H9 (cell line): ENCODE measurements around the gene DNAJC10. TPM values are rescaled to one million over a fixed set of nuclear protein-coding genes. Genes with fewer than 3 reads are reported as not detected.

Experiments
- DNase-seq: peaks from one replicate; pipeline ENCODE4 v3.0.0-alpha.2; 2017
- H2AFZ ChIP-seq: one replicate; pipeline ENCODE4 v1.6.1; 2013; ENCODE audit warnings: mild to moderate bottlenecking, low read length, control low read depth, moderate library complexity
- H2AK5ac ChIP-seq: 2 replicates; pipeline ENCODE4 v1.6.1; 2013; ENCODE audit warnings: low read length, control low read depth, mixed read lengths; ENCODE audit not compliant: insufficient read length
- H2BK120ac ChIP-seq: one replicate; pipeline ENCODE4 v1.6.1; 2013; ENCODE audit warnings: low read depth, mild to moderate bottlenecking, low read length, control low read depth, inconsistent platforms; ENCODE audit not compliant: poor library complexity, severe bottlenecking
- H2BK12ac ChIP-seq: 2 replicates; pipeline ENCODE4 v1.6.1; 2013; ENCODE audit warnings: low read length, control low read depth, mixed read lengths, low read depth; ENCODE audit not compliant: insufficient read length
- H2BK15ac ChIP-seq: 2 replicates; pipeline ENCODE4 v1.6.1; 2013; ENCODE audit warnings: low read depth, low read length, control low read depth
- H2BK20ac ChIP-seq: one replicate; pipeline ENCODE4 v1.6.1; 2013; ENCODE audit warnings: low read depth, mild to moderate bottlenecking, low read length, control low read depth, inconsistent platforms; ENCODE audit not compliant: poor library complexity, severe bottlenecking
- H2BK5ac ChIP-seq: 2 replicates; pipeline ENCODE4 v1.6.1; 2013; ENCODE audit warnings: low read length, control low read depth, mixed read lengths; ENCODE audit not compliant: insufficient read length
- H3K14ac ChIP-seq: 2 replicates; pipeline ENCODE4 v1.6.1; 2013; ENCODE audit warnings: low read length, control low read depth; ENCODE audit not compliant: insufficient read depth
- H3K18ac ChIP-seq: 2 replicates; pipeline ENCODE4 v1.6.1; 2013; ENCODE audit warnings: low read depth, mild to moderate bottlenecking, mixed read lengths, low read length, control low read depth; ENCODE audit not compliant: insufficient read length
- H3K23ac ChIP-seq: 2 replicates; pipeline ENCODE4 v1.6.1; 2013; ENCODE audit warnings: low read length, control low read depth, mixed read lengths, low read depth; ENCODE audit not compliant: insufficient read length
- H3K23me2 ChIP-seq: 2 replicates; pipeline ENCODE4 v1.6.1; 2013; ENCODE audit warnings: low read depth, mild to moderate bottlenecking, mixed read lengths, low read length, control low read depth; ENCODE audit not compliant: insufficient read length, poor library complexity, severe bottlenecking
- H3K27ac ChIP-seq: 2 replicates; pipeline ENCODE4 v1.5.1; 2013; ENCODE audit warnings: low read length, control low read depth, mixed read lengths, low read depth; ENCODE audit not compliant: insufficient read length
- H3K27me3 ChIP-seq: 2 replicates; pipeline ENCODE4 v1.6.1; 2013; ENCODE audit warnings: low read length, control low read depth, inconsistent platforms; ENCODE audit not compliant: insufficient read depth
- H3K4ac ChIP-seq: 2 replicates; pipeline ENCODE4 v1.6.1; 2013; ENCODE audit warnings: low read depth, mild to moderate bottlenecking, control low read depth, inconsistent platforms, low read length, moderate library complexity
- H3K4me1 ChIP-seq: 2 replicates; pipeline ENCODE4 v1.6.1; 2013; ENCODE audit warnings: low read length, control low read depth, inconsistent platforms; ENCODE audit not compliant: insufficient read depth
- H3K4me2 ChIP-seq: 2 replicates; pipeline ENCODE4 v1.6.1; 2013; ENCODE audit warnings: low read length, control low read depth, mixed read lengths; ENCODE audit not compliant: insufficient read length, insufficient read depth
- H3K56ac ChIP-seq: 2 replicates; pipeline ENCODE4 v1.6.1; 2013; ENCODE audit warnings: low read depth, mild to moderate bottlenecking, mixed read lengths, low read length, control low read depth; ENCODE audit not compliant: insufficient read length
- H3K79me1 ChIP-seq: 2 replicates; pipeline ENCODE4 v1.6.1; 2013; ENCODE audit warnings: low read depth, mild to moderate bottlenecking, moderate library complexity, low read length, control low read depth, inconsistent platforms; ENCODE audit not compliant: insufficient read depth, poor library complexity, severe bottlenecking
- H3K79me2 ChIP-seq: 2 replicates; pipeline ENCODE4 v1.6.1; 2013; ENCODE audit warnings: low read length, control low read depth, inconsistent platforms; ENCODE audit not compliant: insufficient read depth
- H3K9ac ChIP-seq: 2 replicates; pipeline ENCODE4 v1.6.1; 2013; ENCODE audit warnings: low read length, control low read depth, mixed read lengths; ENCODE audit not compliant: insufficient read length; ENCODE audit errors: extremely low read depth
- H3K9me3 ChIP-seq: one replicate; pipeline ENCODE4 v1.6.1; 2013; ENCODE audit warnings: low read depth, low read length, inconsistent platforms; ENCODE audit not compliant: control insufficient read depth
- H3T11ph ChIP-seq: one replicate; pipeline ENCODE4 v1.6.1; 2013; ENCODE audit warnings: mild to moderate bottlenecking, low read length, control low read depth, inconsistent platforms
- H4K20me1 ChIP-seq: one replicate; pipeline ENCODE4 v1.6.1; 2013; ENCODE audit not compliant: control insufficient read depth, insufficient read length, insufficient read depth
- H4K5ac ChIP-seq: 2 replicates; pipeline ENCODE4 v1.6.1; 2013; ENCODE audit warnings: low read depth, mild to moderate bottlenecking, mixed read lengths, low read length, control low read depth; ENCODE audit not compliant: insufficient read length
- H4K8ac ChIP-seq: replicated peaks from 2 replicates; pipeline ENCODE4 v1.6.1; 2013; ENCODE audit warnings: low read length, control low read depth, mixed read lengths, low read depth; ENCODE audit not compliant: insufficient read length
- H4K91ac ChIP-seq: 2 replicates; pipeline ENCODE4 v1.6.1; 2013; ENCODE audit warnings: low read depth, mild to moderate bottlenecking, moderate library complexity, mixed read lengths, low read length, control low read depth; ENCODE audit not compliant: insufficient read length
- H3K27ac Mint-ChIP-seq, 3 experiments: 2 replicates in 2 of 3; 3 replicates in 1 of 3; pipeline ENCODE4 v1.8.0; 2020 to 2021; ENCODE audit warnings: mixed read lengths in 3 of 3, mild to moderate bottlenecking in 1 of 3, moderate library complexity in 1 of 3
- H3K27me3 Mint-ChIP-seq: 2 replicates; pipeline ENCODE4 v1.8.0; 2021; ENCODE audit warnings: low read depth, mild to moderate bottlenecking, moderate library complexity, mixed read lengths
- H3K36me3 Mint-ChIP-seq, 3 experiments: 2 replicates in 2 of 3; 3 replicates in 1 of 3; pipeline ENCODE4 v1.8.0; 2020 to 2021; ENCODE audit warnings: low read depth in 3 of 3, mixed read lengths in 3 of 3; ENCODE audit not compliant: insufficient read depth in 1 of 3
- H3K4me1 Mint-ChIP-seq, 2 experiments: 2 replicates each; pipeline ENCODE4 v1.8.0; 2020; ENCODE audit warnings: mixed read lengths in 2 of 2
- H3K4me3 Mint-ChIP-seq, 2 experiments: 2 replicates in 1 of 2; 3 replicates in 1 of 2; pipeline ENCODE4 v1.8.0; 2020 to 2021; ENCODE audit warnings: mild to moderate bottlenecking in 2 of 2, mixed read lengths in 2 of 2, moderate library complexity in 1 of 2
- H3K9me3 Mint-ChIP-seq, 2 experiments: 2 replicates in 1 of 2; 3 replicates in 1 of 2; pipeline ENCODE4 v1.8.0; 2020; ENCODE audit warnings: mild to moderate bottlenecking in 2 of 2, mixed read lengths in 2 of 2, moderate library complexity in 1 of 2
- WGBS: extraction: QIAGEN DNeasy Blood & Tissue Kit; methylation state at CpG from one replicate; pipeline ENCODE4 v1.1.7; 2013; ENCODE audit warnings: missing lambda C conversion rate, low lambda C conversion rate, mixed read lengths; ENCODE audit not compliant: insufficient read length; ENCODE audit errors: extremely low coverage; 5-methylcytosine and 5-hydroxymethylcytosine counted together
- total RNA-seq: library from RNA; stranded (reverse); gene quantifications from 2 replicates; pipeline ENCODE4 v1.2.1, GENCODE V29; 2021
- TF ChIP-seq, protein P1 (sequence below): fragments of 200-600 bp; sonication (generic); conservative IDR thresholded peaks from 3 replicates; pipeline ENCODE4 v1.8.0; 2021; ENCODE audit warnings: antibody characterized with exemption, mild to moderate bottlenecking

Gene DNAJC10
- total RNA-seq, 1 experiment from 2014 or later: 129 TPM

DNA sequence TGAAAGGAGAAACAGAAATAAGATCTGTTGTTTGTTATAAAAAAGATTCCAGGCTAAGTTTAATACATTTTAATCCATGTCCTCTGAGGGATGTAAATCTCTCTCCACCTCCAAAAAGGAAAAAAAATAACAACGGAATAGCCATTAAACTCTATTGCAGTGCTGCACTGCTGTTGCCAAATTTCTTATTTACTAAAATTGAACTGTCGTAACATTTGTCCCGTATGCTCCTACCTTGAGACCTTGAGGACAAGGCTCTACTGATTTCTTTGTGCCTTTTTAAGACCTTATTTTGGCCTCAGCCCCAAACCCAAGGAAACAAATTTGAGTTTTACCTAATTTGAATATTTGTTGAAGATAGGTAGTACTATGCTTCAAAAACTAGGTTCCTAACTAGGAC lies 94.0 kb downstream of the DNAJC10 start:
- H3K27me3 ChIP-seq: no peaks in the 10 kb centered on the region
- H2BK5ac ChIP-seq: no peak overlapping the region
- no peak overlapping the region for H3K4me3 Mint-ChIP-seq
- no CpG with 5 or more reads among the region's 3 CpGs for WGBS
- no peaks in the 10 kb centered on the region for H3K79me1 ChIP-seq
- H3K9me3 ChIP-seq: no peaks in the 10 kb centered on the region
- no peak overlapping the region for H3K56ac ChIP-seq
- no peak overlapping the region for H4K8ac ChIP-seq
- no peaks in the 10 kb centered on the region for H3K36me3 Mint-ChIP-seq
- no peak overlapping the region for H3K18ac ChIP-seq
- H3K9me3 Mint-ChIP-seq: no peaks in the 10 kb centered on the region; a peak in 1 of 5 replicates
- no peaks in the 10 kb centered on the region for H3K4me1 ChIP-seq
- no peaks in the 10 kb centered on the region for H3K23me2 ChIP-seq
- TF ChIP-seq, protein P1, sequence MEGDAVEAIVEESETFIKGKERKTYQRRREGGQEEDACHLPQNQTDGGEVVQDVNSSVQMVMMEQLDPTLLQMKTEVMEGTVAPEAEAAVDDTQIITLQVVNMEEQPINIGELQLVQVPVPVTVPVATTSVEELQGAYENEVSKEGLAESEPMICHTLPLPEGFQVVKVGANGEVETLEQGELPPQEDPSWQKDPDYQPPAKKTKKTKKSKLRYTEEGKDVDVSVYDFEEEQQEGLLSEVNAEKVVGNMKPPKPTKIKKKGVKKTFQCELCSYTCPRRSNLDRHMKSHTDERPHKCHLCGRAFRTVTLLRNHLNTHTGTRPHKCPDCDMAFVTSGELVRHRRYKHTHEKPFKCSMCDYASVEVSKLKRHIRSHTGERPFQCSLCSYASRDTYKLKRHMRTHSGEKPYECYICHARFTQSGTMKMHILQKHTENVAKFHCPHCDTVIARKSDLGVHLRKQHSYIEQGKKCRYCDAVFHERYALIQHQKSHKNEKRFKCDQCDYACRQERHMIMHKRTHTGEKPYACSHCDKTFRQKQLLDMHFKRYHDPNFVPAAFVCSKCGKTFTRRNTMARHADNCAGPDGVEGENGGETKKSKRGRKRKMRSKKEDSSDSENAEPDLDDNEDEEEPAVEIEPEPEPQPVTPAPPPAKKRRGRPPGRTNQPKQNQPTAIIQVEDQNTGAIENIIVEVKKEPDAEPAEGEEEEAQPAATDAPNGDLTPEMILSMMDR: no peak
- no peak overlapping the region for H4K5ac ChIP-seq
- no peak overlapping the region for H3K14ac ChIP-seq
- H2BK12ac ChIP-seq: no peak overlapping the region
- H4K91ac ChIP-seq: no peak overlapping the region
- no peak overlapping the region for H3K9ac ChIP-seq
- peaks cover 3 to 4% of the 10 kb centered on the region in 2 experiments; a peak in 2 of 4 replicates for H3K4me1 Mint-ChIP-seq
- no peak overlapping the region for H2BK15ac ChIP-seq
- no peak overlapping the region for H3K23ac ChIP-seq
- H2BK20ac ChIP-seq: no peak overlapping the region
- H2BK120ac ChIP-seq: no peak overlapping the region
- H3K27ac ChIP-seq: no peak overlapping the region
- H3K27me3 Mint-ChIP-seq: peaks cover 3% of the 10 kb centered on the region
- no peaks in the 10 kb centered on the region for H4K20me1 ChIP-seq
- H2AK5ac ChIP-seq: no peak overlapping the region
- H3K4me2 ChIP-seq: no peak overlapping the region
- no peak overlapping the region for H3K27ac Mint-ChIP-seq
- no peak overlapping the region for H3K4ac ChIP-seq
- DNase-seq: no peak
- no peaks in the 10 kb centered on the region for H3K79me2 ChIP-seq
- no peak overlapping the region for H2AFZ ChIP-seq
- no peak overlapping the region for H3T11ph ChIP-seq
